Body of pancreas (tissue), 4 donors: ENCODE measurements around the gene IFNGR1.

Source experiments
- POLR2A ChIP-seq, 3 donors: fragments of 450-650 bp; IDR thresholded peaks; one replicate each; pipeline ENCODE4 v1.6.1; 2016; ENCODE audit warnings: antibody characterized with exemption in 3 of 3, mild to moderate bottlenecking in 2 of 3
- TF ChIP-seq, protein P1 (sequence below), 7 experiments: fragments of 450-650 bp in 4 of 7; fragments of 200-600 bp in 3 of 7; sonication (generic) in 3 of 7; IDR thresholded peaks; one replicate each; pipeline ENCODE4 v1.5.1; 2016 to 2019; ENCODE audit warnings: antibody characterized with exemption in 7 of 7

- TF ChIP-seq, protein P1, sequence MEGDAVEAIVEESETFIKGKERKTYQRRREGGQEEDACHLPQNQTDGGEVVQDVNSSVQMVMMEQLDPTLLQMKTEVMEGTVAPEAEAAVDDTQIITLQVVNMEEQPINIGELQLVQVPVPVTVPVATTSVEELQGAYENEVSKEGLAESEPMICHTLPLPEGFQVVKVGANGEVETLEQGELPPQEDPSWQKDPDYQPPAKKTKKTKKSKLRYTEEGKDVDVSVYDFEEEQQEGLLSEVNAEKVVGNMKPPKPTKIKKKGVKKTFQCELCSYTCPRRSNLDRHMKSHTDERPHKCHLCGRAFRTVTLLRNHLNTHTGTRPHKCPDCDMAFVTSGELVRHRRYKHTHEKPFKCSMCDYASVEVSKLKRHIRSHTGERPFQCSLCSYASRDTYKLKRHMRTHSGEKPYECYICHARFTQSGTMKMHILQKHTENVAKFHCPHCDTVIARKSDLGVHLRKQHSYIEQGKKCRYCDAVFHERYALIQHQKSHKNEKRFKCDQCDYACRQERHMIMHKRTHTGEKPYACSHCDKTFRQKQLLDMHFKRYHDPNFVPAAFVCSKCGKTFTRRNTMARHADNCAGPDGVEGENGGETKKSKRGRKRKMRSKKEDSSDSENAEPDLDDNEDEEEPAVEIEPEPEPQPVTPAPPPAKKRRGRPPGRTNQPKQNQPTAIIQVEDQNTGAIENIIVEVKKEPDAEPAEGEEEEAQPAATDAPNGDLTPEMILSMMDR (IDR thresholded peaks at IDR 0.05): no peak
- TF ChIP-seq POLR2A (IDR thresholded peaks at IDR 0.05): no peak
These were observed 26.4 kb downstream of the IFNGR1 start for GRCh38 chr6:137192821-137193220.
